Femur (tissue), 1 donor: Measurements from ENCODE around the gene RECQL.

Source experiments
- DNase-seq: peaks from one replicate; pipeline ENCODE4 v3.0.0-alpha.2; 2017

Gene RECQL, protein sequence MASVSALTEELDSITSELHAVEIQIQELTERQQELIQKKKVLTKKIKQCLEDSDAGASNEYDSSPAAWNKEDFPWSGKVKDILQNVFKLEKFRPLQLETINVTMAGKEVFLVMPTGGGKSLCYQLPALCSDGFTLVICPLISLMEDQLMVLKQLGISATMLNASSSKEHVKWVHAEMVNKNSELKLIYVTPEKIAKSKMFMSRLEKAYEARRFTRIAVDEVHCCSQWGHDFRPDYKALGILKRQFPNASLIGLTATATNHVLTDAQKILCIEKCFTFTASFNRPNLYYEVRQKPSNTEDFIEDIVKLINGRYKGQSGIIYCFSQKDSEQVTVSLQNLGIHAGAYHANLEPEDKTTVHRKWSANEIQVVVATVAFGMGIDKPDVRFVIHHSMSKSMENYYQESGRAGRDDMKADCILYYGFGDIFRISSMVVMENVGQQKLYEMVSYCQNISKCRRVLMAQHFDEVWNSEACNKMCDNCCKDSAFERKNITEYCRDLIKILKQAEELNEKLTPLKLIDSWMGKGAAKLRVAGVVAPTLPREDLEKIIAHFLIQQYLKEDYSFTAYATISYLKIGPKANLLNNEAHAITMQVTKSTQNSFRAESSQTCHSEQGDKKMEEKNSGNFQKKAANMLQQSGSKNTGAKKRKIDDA

DNA sequence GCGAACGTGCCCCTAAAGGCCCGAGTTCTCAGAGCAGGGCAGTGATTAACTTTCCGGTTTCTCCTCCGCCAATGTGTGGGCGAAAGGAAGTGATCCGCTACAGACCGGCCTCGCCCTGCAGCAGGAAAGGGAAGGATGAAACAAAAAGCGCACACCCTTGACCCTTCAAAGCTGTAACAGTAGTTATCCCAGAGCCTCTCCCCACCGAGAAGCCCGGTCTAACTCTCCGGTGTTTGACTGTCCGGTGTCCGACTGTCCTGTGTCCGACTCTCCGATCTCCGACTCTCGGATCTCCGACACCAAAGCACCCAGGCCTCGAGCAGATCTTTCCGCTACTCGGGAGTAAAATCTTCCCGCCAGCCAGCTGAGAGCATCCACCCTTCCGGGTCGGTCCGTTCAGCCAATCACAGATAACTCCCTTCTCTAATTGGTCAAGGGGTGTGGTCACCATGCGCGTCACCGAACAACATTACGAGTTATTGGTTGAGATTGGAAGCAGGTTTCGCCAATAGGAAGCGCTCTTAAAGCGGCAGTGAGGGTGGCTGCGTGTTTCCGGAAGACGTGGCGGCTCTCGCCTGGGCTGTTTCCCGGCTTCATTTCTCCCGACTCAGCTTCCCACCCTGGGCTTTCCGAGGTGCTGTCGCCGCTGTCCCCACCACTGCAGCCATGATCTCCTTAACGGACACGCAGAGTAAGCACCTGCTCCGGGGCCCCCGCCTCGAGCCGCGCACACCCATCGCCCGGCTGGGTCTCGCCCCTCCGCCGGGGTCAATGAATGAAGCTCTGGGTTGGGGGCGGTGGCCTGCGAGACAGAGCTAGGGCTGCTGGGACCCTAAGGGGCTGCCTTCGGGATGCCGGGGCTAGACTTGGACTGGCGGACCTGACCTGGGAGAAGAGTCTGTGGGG lies at the start of gene RECQL, which contains the start of gene GOLT1B:
RECQL (minus strand) TSS at position 378 of the 906 bp plus-strand sequence. CDS start 2,065 bp downstream, outside the sequence.
GOLT1B (plus strand) TSS at position 532 of the 906 bp plus-strand sequence; CDS start at position 667, 135 bp downstream.
- DNase-seq = peak; percentile 97

DNA sequence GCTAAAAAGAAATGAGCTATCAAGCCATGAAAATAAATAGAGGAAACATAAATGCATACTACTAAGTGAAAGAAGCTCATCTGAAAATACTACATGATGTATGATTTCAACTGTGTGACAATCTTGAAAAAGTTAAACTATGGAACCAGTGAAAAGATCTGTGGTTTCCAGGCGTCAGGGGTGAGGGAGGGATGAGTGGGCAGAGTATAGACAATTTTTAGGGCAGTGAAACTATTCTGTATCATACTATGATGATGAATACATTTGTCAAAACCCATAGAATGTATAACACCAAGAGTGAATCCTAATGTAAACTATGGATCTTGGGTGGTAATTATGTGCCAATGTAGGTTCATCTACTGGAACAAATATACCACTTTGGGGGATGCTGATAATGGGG lies 46.0 kb upstream of the RECQL start:
- DNase-seq = no peak

DNA sequence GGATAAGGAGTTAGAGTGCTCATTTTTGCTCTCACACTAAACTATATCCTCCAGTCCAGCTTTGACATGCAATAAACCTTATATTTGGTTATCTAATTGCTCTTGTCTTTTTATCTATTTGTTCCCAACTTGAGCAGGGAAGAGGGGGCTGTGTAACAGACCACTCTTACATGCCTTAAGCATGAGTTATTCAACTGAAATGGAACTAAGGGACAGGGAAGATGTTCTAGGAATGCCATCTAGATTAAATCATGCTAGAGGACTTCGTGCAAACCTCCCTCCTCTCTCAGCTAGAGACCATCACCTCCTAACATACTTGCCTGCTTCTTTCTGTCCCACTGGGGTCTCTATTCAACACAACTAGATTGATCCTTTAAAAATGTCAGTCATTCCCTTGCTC lies 45.3 kb upstream of the RECQL start:
- no peak for DNase-seq

DNA sequence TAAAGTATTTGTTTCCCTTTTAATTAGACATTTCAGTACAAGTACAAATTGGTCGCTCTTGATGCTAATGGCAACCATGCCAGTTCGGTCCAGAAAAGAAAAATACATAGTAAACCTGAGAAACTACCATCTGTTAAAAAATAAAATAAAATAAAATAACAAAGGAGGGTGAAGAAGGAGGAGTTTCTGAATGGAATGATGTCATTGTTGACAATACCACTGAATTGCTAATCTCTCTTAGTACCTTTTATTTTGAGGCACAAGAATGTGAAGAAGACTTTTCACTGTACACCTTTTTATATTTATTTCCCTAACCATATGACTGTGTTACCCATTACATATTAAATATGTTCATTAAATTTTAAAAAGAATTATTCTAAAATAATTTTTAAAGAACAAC lies 44.1 kb upstream of the RECQL start:
- no peak for DNase-seq

- DNase-seq = no peak
Measured at GRCh38 chr12:21543151-21543550, 41.7 kb upstream of the RECQL start.

DNA sequence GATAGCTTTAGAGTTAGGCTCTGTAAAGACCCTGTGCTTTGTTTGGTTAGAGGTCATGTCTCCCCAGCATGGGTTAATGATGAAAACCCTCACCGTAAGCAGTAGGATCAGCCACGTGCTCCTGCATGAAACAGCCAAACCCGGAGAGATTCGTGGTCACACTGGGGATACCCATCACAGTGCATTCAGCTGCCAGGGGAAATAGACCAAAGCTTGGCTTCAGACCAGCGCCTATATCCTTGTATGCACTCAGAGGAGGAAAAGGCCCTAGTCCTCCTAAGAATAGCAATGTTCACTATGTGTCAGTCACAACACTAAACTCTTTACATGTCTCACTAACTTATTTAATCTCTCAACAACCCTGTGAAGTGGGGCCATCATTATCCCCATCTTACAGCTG lies 41.0 kb upstream of the RECQL start:
- peak; percentile 28 for DNase-seq

DNA sequence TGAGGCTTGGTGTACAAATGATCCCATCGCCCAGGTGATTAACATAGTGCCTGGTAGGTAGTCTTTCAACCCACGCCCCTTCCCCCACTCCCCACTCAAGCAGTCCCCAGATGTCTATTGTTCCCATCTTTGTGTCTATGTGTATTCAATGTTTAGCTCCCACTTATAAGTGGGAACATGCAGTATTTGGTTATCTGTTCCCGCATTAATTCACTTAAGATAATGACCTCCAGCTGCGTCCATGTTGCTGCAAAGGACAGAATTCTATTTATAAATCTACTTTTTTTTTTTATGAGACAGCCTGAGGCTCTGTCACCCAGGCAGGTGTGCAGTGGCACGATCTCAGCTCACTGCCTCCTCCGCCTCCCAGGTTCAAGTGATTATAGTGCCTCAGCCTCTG lies 40.3 kb upstream of the RECQL start:
- no peak for DNase-seq

DNA sequence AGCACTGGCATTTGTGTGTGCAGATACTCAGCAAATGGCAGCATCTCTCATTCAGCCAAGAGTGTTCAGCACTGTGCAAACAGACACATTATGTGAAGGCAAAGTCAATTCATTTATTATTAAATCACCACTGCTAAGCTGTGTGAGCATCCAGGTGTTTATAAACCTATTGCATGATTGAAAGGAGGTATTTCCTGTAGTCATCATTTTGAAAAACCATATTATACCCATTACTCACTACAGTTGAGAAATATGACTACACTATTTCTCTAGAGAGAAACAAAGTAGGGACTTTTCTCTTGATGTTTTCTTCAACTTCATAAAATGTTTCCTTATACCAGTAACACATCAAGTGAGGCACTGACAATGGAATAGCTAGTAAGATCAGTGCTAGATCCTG lies 38.4 kb upstream of the RECQL start:
- no peak for DNase-seq

GRCh38 chr12:21538061-21538653 lies 36.7 kb upstream of the RECQL start:
- DNase-seq = no peak

GRCh38 chr12:21529456-21529855 lies 28.0 kb upstream of the RECQL start:
- no peak for DNase-seq

GRCh38 chr12:21528953-21529352 lies 27.5 kb upstream of the RECQL start:
- DNase-seq = peak; percentile 25

DNA sequence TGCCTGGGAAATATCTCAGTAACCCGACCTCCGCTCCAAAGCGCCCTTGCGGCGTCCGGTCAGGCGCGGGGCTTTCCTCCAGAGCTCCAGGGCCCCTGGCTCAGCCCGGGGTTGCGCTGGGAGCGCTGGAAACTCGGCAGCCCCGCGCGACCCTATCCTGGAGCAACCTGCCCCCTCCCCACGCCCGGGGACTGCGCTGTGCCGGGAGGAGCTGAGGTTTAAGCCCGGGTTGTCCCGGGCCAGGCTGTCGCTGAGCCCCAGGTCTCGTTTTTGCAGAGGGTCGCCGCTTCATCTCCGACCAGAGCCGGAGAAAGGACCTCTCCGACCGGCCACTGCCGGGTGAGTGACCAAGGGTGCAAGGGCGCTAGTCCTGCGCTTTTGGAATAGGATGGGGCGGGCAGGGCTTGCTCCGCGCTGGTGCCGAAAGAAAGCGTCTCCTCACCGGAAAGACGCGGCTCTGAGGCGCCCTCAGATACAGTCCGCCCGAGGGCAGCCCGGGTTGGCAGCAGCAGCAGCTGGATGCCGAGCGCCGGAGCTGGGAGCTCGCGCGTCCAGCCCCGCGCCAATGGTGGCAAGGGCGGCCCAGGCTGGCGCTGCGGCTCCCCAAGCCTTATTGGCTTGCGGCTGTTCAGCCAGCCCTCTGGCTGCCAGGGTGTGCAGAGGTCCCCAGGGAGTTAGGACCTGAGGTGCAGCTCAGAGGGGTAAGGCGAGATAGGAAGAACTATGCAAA lies 26.2 kb upstream of the RECQL start:
- DNase-seq = peak; percentile 64

GRCh38 chr12:21526721-21527345 lies 25.4 kb upstream of the RECQL start:
- no peak for DNase-seq

DNA sequence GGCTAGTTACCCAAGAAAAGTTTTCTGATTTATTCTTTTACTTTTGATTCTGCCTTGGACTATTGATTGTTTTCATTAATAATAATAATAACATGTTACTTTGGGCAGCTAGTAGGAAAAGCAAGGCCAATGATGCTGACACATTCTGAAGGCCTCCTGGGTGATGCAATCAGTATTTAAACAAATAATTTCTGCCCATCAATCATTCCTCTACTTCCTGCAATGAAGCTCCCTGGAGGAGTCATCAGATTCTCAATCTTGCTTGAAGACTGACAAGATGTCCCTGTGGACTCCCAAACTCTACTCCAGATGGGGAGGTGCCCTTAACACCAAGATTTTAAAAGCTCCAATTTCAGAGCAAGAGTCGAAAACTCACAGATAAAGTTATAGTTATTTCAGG lies 24.6 kb upstream of the RECQL start, which contains the start of gene SPX:
SPX (plus strand) TSS at position 244 of the 400 bp plus-strand sequence. CDS start 177 bp downstream, outside the sequence.
- DNase-seq = no peak

GRCh38 chr12:21523148-21523547 lies 21.7 kb upstream of the RECQL start:
- DNase-seq = no peak

DNA sequence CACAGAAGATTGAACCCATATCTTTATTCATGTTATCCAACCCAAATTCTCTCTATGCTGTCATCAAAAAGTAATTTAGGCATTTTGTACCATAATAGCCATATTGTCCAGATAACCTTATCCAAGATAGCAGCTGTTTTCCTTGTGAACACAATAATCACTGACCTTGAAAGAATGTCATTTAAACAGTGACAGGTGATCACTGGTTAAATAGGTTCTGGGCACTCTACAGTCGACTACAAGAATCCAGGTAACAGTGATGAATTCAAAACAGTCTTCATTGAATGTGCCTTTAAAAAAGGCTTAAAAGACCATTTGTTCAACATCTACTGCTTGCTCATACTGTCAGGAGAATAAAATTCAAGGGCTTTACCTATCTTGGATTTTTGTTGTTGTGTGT lies 20.1 kb upstream of the RECQL start:
- DNase-seq = no peak

- no peak for DNase-seq
Measured at GRCh38 chr12:21518451-21518850, 17.0 kb upstream of the RECQL start.

DNA sequence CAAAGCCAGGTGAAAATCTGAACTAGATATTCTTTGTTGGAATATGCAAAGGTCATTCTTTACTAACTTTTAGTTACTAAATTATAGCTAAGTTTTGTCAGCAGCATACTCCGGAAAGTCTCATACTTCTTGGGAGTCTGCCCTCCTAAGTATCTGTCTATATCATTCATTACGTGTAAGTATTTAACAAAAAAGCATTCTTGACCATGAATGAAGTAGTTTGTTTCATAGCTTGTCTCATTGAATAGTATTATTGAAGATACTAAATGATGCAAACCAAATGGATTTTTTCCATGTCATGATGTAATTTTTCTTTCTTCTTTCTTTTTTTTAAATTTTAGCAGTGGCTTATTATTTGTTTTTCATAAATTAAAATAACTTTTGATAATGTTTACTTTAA lies 14.8 kb upstream of the RECQL start:
- no peak for DNase-seq

- no peak for DNase-seq
Measured at GRCh38 chr12:21509768-21510167, 8.3 kb upstream of the RECQL start.

DNA sequence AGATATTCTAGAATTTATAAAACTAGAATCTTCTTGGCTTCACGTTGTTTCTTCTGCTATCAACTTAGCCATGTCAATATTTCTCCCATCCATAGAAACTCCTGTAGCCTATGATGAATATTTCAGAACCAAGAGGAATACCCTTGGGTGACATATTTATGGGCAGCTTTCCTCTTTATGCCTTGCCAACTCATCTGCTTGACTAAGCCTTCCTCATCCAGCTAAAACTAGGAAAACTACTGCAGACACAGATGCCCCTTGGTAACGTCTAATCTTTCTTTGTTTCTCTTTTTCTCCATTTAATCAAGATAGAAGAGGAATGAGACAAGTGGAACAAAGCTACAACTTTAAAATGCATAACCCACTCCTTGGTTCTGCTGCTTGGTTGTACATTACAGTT lies 6.4 kb upstream of the RECQL start:
- DNase-seq = no peak

- no peak for DNase-seq
Measured at GRCh38 chr12:21505888-21506287, 4.5 kb upstream of the RECQL start.
